ENCODE results near the gene NTRK3. TPM values are rescaled to one million over a fixed set of nuclear protein-coding genes. Genes with fewer than 3 reads are reported as not detected.

The NTRK3 gene
- total RNA-seq, 1 experiment from 2014 or later, result not detected

DNA sequence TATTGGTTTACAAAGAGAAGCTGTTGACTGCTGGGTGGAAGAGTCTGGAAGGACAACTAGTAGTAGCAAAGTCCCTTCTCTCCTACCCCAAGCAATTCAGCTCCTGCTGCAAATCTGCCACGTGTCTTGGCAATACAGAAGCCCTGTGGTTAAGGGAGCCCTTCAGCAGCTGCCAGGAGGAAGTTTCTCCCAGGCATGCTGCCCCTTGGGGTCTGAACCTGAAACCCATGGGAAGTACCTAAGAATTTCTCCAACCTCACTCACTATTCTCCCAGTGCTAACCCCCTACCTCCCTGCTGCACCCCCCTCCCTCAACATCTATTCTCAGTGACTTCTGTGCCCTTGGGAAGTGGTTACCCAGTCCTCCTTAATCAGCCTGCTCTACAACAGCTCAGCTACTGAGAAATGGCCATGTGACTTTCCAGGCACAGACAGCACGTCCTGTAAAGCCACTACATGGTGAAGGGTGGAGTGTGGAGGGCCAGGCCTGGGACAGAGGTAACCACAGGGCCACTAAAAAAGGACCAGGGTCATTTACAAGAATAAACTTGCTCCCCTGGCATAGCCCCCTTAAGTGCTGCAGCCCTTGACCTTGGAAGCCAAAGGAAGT is 316.6 kb downstream of the NTRK3 start:
- intact Hi-C loops (cut with micrococcal nuclease), result no loop called here

DNA sequence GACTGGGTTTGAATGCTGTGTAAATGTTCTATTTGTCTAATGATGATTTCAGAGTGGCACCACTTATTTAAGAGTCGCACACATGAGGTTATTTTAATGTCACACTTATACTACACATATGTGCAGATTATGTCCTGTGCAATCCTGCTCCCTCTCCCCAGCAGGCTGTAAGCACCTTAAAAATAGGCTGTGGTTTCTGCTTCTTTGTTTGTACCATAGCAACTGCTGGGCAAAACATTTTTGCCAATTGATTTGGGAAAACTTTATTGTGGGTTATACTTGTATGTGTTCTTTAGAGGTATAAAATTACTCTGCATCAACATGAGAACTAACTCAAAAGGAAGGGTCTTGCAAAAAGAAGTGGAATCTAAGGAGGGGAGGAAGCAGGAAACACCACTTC is 318.5 kb downstream of the NTRK3 start:
- Histone ChIP-seq H2AFZ (ENCODE audit: low read length) (no peak overlapping the region), H3K27me3 (ENCODE audit: low read length) (no peaks in the 10 kb centered on the region), H3K9me3 (ENCODE audit: low read length) (no peaks in the 10 kb centered on the region), H4K20me1 (ENCODE audit: low read length) (no peaks in the 10 kb centered on the region), H3K79me2 (ENCODE audit: low read length) (no peaks in the 10 kb centered on the region), H3K4me3 (ENCODE audit: low read length) (no peak overlapping the region), H3K9ac (ENCODE audit: low read length) (no peak overlapping the region), H3K27ac (ENCODE audit: low read length) (no peak overlapping the region), H3K9me2 (replicated peaks; ENCODE audit: low read length) (no peaks in the 10 kb centered on the region), H3F3A (ENCODE audit: low read length, unreplicated experiment) (no peaks in the 10 kb centered on the region), H3K36me3 (ENCODE audit: low read depth, low read length) (no peaks in the 10 kb centered on the region), H3K4me2 (ENCODE audit: low read length) (no peak overlapping the region), H3K4me1 (ENCODE audit: insufficient read depth, low read length) (no peaks in the 10 kb centered on the region)
- CTCF ChIA-PET, result no interaction called here
- TF ChIP-seq EZH2phosphoT487 (IDR thresholded peaks at IDR 0.05; ENCODE audit: borderline replicate concordance, low read length), result no peak
- TF ChIP-seq EZH2 (IDR thresholded peaks at IDR 0.05; ENCODE audit: low read length, unreplicated experiment), result no peak
- TF ChIP-seq, protein P1, sequence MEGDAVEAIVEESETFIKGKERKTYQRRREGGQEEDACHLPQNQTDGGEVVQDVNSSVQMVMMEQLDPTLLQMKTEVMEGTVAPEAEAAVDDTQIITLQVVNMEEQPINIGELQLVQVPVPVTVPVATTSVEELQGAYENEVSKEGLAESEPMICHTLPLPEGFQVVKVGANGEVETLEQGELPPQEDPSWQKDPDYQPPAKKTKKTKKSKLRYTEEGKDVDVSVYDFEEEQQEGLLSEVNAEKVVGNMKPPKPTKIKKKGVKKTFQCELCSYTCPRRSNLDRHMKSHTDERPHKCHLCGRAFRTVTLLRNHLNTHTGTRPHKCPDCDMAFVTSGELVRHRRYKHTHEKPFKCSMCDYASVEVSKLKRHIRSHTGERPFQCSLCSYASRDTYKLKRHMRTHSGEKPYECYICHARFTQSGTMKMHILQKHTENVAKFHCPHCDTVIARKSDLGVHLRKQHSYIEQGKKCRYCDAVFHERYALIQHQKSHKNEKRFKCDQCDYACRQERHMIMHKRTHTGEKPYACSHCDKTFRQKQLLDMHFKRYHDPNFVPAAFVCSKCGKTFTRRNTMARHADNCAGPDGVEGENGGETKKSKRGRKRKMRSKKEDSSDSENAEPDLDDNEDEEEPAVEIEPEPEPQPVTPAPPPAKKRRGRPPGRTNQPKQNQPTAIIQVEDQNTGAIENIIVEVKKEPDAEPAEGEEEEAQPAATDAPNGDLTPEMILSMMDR (conservative IDR thresholded peaks at IDR 0.05; ENCODE audit: low read depth, low read length), result no peak
- no peak for DNase-seq
- intact Hi-C loops (cut with micrococcal nuclease), result no loop called here
- ATAC-seq, result no peak
- POLR2A ChIA-PET (ENCODE audit: unreplicated experiment), result no interaction called here
- no TSS peak for BruUV-seq (replicated peaks)

More for the DNA sequence above, 316.6 kb downstream of the NTRK3 start:
- H3K27me3 ChIP-seq (ENCODE audit: low read length), result no peaks in the 10 kb centered on the region
- no peaks in the 10 kb centered on the region for H3K9me2 ChIP-seq (replicated peaks; ENCODE audit: low read length)
- H4K20me1 ChIP-seq (ENCODE audit: low read length), result no peaks in the 10 kb centered on the region
- DNase-seq (no peak), ATAC-seq (no peak)
- no peaks in the 10 kb centered on the region for H3K36me3 ChIP-seq (ENCODE audit: low read depth, low read length)
- no peak overlapping the region for H3K4me2 ChIP-seq (ENCODE audit: low read length)
- no TSS peak for BruUV-seq (replicated peaks)
- H3K79me2 ChIP-seq (ENCODE audit: low read length), result no peaks in the 10 kb centered on the region
- CTCF ChIA-PET, result no interaction called here
- H3K9ac ChIP-seq (ENCODE audit: low read length), result no peak overlapping the region
- no peak overlapping the region for H3K4me3 ChIP-seq (ENCODE audit: low read length)
- no peaks in the 10 kb centered on the region for H3K9me3 ChIP-seq (ENCODE audit: low read length)
- no peaks in the 10 kb centered on the region for H3F3A ChIP-seq (ENCODE audit: low read length, unreplicated experiment)
- no peaks in the 10 kb centered on the region for H3K4me1 ChIP-seq (ENCODE audit: insufficient read depth, low read length)
- POLR2A ChIA-PET (ENCODE audit: unreplicated experiment), result no interaction called here
- TF ChIP-seq EZH2 (IDR thresholded peaks at IDR 0.05; ENCODE audit: low read length, unreplicated experiment) (no peak), EZH2phosphoT487 (IDR thresholded peaks at IDR 0.05; ENCODE audit: borderline replicate concordance, low read length) (no peak)
- TF ChIP-seq, protein P1 (conservative IDR thresholded peaks at IDR 0.05; ENCODE audit: low read depth, low read length), result no peak
- H3K27ac ChIP-seq (ENCODE audit: low read length), result no peak overlapping the region
- H2AFZ ChIP-seq (ENCODE audit: low read length), result no peak overlapping the region

DNA sequence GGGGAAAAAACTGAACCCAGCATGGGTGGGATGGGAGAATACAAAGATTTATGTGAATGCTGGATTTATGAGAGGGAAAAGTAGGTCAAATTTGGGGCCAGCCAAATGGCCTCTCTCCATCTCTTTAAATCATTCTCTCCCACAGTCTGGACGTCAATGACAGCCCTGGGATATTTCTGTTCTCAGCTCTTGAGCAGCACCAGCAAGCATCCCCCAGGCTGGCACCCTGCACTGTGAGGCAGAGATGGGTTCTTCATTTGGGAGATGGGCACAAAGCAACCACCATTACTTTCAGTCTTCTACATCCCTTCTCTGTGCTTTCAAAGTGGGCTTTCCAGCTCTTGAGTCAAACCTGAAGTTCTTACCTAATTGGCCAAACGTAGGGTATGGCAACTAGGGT is 321.0 kb downstream of the NTRK3 start:
- no peaks in the 10 kb centered on the region for H3K79me2 ChIP-seq (ENCODE audit: low read length)
- ChIA-PET POLR2A (ENCODE audit: unreplicated experiment) (no interaction called here), CTCF (no interaction called here)
- H3K9me2 ChIP-seq (replicated peaks; ENCODE audit: low read length), result no peaks in the 10 kb centered on the region
- no TSS peak for BruUV-seq (replicated peaks)
- no peaks in the 10 kb centered on the region for H3F3A ChIP-seq (ENCODE audit: low read length, unreplicated experiment)
- TF ChIP-seq, protein P1 (conservative IDR thresholded peaks at IDR 0.05; ENCODE audit: low read depth, low read length), result no peak
- TF ChIP-seq EZH2phosphoT487 (IDR thresholded peaks at IDR 0.05; ENCODE audit: borderline replicate concordance, low read length) (no peak), EZH2 (IDR thresholded peaks at IDR 0.05; ENCODE audit: low read length, unreplicated experiment) (no peak)
- H4K20me1 ChIP-seq (ENCODE audit: low read length), result no peaks in the 10 kb centered on the region
- ATAC-seq, result no peak
- H3K4me3 ChIP-seq (ENCODE audit: low read length), result no peak overlapping the region
- no peak for DNase-seq
- H2AFZ ChIP-seq (ENCODE audit: low read length), result no peak overlapping the region
- H3K4me2 ChIP-seq (ENCODE audit: low read length), result no peak overlapping the region
- no peak overlapping the region for H3K27ac ChIP-seq (ENCODE audit: low read length)
- no peaks in the 10 kb centered on the region for H3K27me3 ChIP-seq (ENCODE audit: low read length)
- H3K36me3 ChIP-seq (ENCODE audit: low read depth, low read length), result no peaks in the 10 kb centered on the region
- H3K9me3 ChIP-seq (ENCODE audit: low read length), result no peaks in the 10 kb centered on the region
- H3K4me1 ChIP-seq (ENCODE audit: insufficient read depth, low read length), result no peaks in the 10 kb centered on the region
- no peak overlapping the region for H3K9ac ChIP-seq (ENCODE audit: low read length)
- intact Hi-C loops (cut with micrococcal nuclease), result no loop called here

Data from PC-3 (cell line).